ENCODE measurements around the gene PERM1.

GRCh38 chr1:983798-984475, 2.0 kb upstream of the PERM1 start:
- TF ChIP-seq CTCF (IDR thresholded peaks at IDR 0.05) (peak; percentile 70 to 99 (median 91)), POLR2A (IDR thresholded peaks at IDR 0.05; ENCODE audit: low read depth) (no peak), EP300 (IDR thresholded peaks at IDR 0.05) (no peak), POLR2AphosphoS5 (IDR thresholded peaks at IDR 0.05) (no peak)

All from esophagus muscularis mucosa (tissue), 4 donors.